H1 (cell line): ENCODE data around the gene EXOC1L. TPM values are rescaled to one million over a fixed set of nuclear protein-coding genes. Genes with fewer than 3 reads are reported as not detected.

Experiments used
- CTCF ChIA-PET: fragments of 300-600 bp; sonication (Branson Sonifier 250); formaldehyde crosslinking; loops from one replicate; lab custom pipeline; 2021; ENCODE audit not compliant: partially characterized antibody; lab: Charles Lee
- POLR2A ChIA-PET: fragments of 300-600 bp; sonication (Branson Sonifier 250); formaldehyde crosslinking; loops from one replicate; lab custom pipeline; 2021; ENCODE audit warnings: inconsistent platforms; ENCODE audit not compliant: partially characterized antibody; lab: Charles Lee
- DNase-seq, 2 experiments: peaks; one replicate each; pipeline versions ENCODE4 v3.0.0 to v3.0.0-alpha.2; 2010 to 2022; ENCODE audit warnings: low spot score in 2 of 2, low read depth in 1 of 2, mixed read lengths in 1 of 2
- FAIRE-seq: peaks from 2 replicates; lab custom pipeline; 2011; peaks lifted over from hg19 to GRCh38; lab: Jason Lieb, UNC
- H2AFZ ChIP-seq: 2 replicates; pipeline ENCODE4 v1.8.1; 2012; ENCODE audit warnings: low read length, inconsistent platforms
- H2AK5ac ChIP-seq: 2 replicates; pipeline ENCODE4 v1.6.1; 2013; ENCODE audit warnings: low read depth, low read length
- H2BK120ac ChIP-seq: replicated peaks from 2 replicates; pipeline ENCODE3; 2013; ENCODE audit warnings: low read depth, low read length, inconsistent platforms
- H2BK12ac ChIP-seq: 2 replicates; pipeline ENCODE4 v1.6.1; 2013; ENCODE audit warnings: low read depth, low read length
- H2BK15ac ChIP-seq: 2 replicates; pipeline ENCODE4 v1.6.1; 2013; ENCODE audit warnings: low read length
- H2BK20ac ChIP-seq: 2 replicates; pipeline ENCODE4 v1.6.1; 2013; ENCODE audit warnings: low read length
- H2BK5ac ChIP-seq: 2 replicates; pipeline ENCODE4 v1.6.1; 2013; ENCODE audit warnings: low read depth, low read length
- H3K14ac ChIP-seq: 2 replicates; pipeline ENCODE4 v1.6.1; 2013; ENCODE audit warnings: inconsistent platforms; ENCODE audit not compliant: insufficient read length
- H3K18ac ChIP-seq: 2 replicates; pipeline ENCODE4 v1.6.1; 2013; ENCODE audit warnings: low read length; ENCODE audit errors: extremely low read depth
- H3K23ac ChIP-seq: 2 replicates; pipeline ENCODE4 v1.6.1; 2013; ENCODE audit warnings: inconsistent platforms; ENCODE audit not compliant: insufficient read length
- H3K23me2 ChIP-seq: 2 replicates; pipeline ENCODE4 v1.6.1; 2013; ENCODE audit warnings: low read depth, low read length
- H3K27ac ChIP-seq: 2 replicates; pipeline ENCODE4 v1.6.1; 2011; ENCODE audit warnings: low read depth, low read length, inconsistent platforms
- H3K27me3 ChIP-seq, 4 experiments: replicated peaks in 1 of 4; 1 replicate in 1 of 4; 2 replicates in 3 of 4; pipeline versions ENCODE4 v1.6.1 to v1.8.1; 2011 to 2013; ENCODE audit warnings: low read length in 3 of 4, mild to moderate bottlenecking in 3 of 4, inconsistent platforms in 2 of 4, mixed read lengths in 2 of 4, moderate library complexity in 1 of 4; ENCODE audit not compliant: control insufficient read depth in 3 of 4, insufficient read depth in 3 of 4; ENCODE audit errors: extremely low read depth in 1 of 4
- H3K36me3 ChIP-seq, 4 experiments: 2 replicates each; pipeline versions ENCODE4 v1.6.1 to v1.8.1; 2011 to 2013; ENCODE audit warnings: mild to moderate bottlenecking in 4 of 4, low read length in 3 of 4, moderate library complexity in 2 of 4, control low read depth in 1 of 4, inconsistent platforms in 1 of 4; ENCODE audit not compliant: insufficient read depth in 4 of 4, control insufficient read depth in 2 of 4
- H3K4ac ChIP-seq: replicated peaks from 2 replicates; pipeline ENCODE3; 2013; ENCODE audit warnings: low read length, low read depth, mixed read lengths, inconsistent platforms; ENCODE audit not compliant: insufficient read length
- H3K4me1 ChIP-seq, 4 experiments: replicated peaks in 1 of 4; 1 replicate in 1 of 4; 2 replicates in 3 of 4; pipeline versions ENCODE4 v1.6.1 to v1.8.1; 2011 to 2013; ENCODE audit warnings: low read length in 3 of 4, inconsistent platforms in 2 of 4, mixed read lengths in 1 of 4; ENCODE audit not compliant: insufficient read depth in 4 of 4, control insufficient read depth in 3 of 4
- H3K4me2 ChIP-seq, 2 experiments: 2 replicates each; pipeline versions ENCODE4 v1.6.1 to v1.8.1; 2011 to 2013; ENCODE audit warnings: low read depth in 2 of 2, low read length in 2 of 2, control low read depth in 1 of 2, inconsistent platforms in 1 of 2, mild to moderate bottlenecking in 1 of 2; ENCODE audit not compliant: insufficient read depth in 1 of 2
- H3K4me3 ChIP-seq, 4 experiments: fragments of 200-600, 300-600 bp in 1 of 4; sonication (generic), shearing (Covaris generic), sonication (Bioruptor Twin) in 1 of 4; 2 replicates each; pipeline versions ENCODE4 v1.5.1 to v1.8.1; 2011 to 2016; ENCODE audit warnings: low read length in 4 of 4, low read depth in 3 of 4, control low read depth in 2 of 4, inconsistent platforms in 2 of 4, mild to moderate bottlenecking in 2 of 4, mixed read lengths in 1 of 4, moderate library complexity in 1 of 4; ENCODE audit not compliant: insufficient read depth in 2 of 4; ENCODE audit errors: extremely low read depth in 1 of 4
- H3K56ac ChIP-seq: replicated peaks from 2 replicates; pipeline ENCODE3; 2013; ENCODE audit warnings: low read depth, mild to moderate bottlenecking, mixed read lengths, low read length, inconsistent platforms; ENCODE audit not compliant: insufficient read length
- H3K79me1 ChIP-seq: 2 replicates; pipeline ENCODE4 v1.6.1; 2013; ENCODE audit warnings: low read depth, low read length, control low read depth
- H3K79me2 ChIP-seq, 2 experiments: 2 replicates each; pipeline versions ENCODE4 v1.6.1 to v1.8.1; 2012 to 2013; ENCODE audit warnings: low read length in 2 of 2, mild to moderate bottlenecking in 2 of 2, inconsistent platforms in 1 of 2; ENCODE audit not compliant: insufficient read depth in 2 of 2, control insufficient read depth in 1 of 2
- H3K9ac ChIP-seq, 4 experiments: replicated peaks in 1 of 4; 1 replicate in 1 of 4; 2 replicates in 3 of 4; pipeline versions ENCODE4 v1.6.1 to v1.8.1; 2011 to 2013; ENCODE audit warnings: low read depth in 3 of 4, low read length in 3 of 4, control low read depth in 2 of 4, mild to moderate bottlenecking in 2 of 4, moderate library complexity in 2 of 4, inconsistent platforms in 1 of 4; ENCODE audit errors: extremely low read depth in 1 of 4
- H3K9me3 ChIP-seq, 2 experiments: 2 replicates each; pipeline versions ENCODE4 v1.6.1 to v1.8.1; 2012 to 2013; ENCODE audit warnings: mild to moderate bottlenecking in 2 of 2, moderate library complexity in 2 of 2, control low read depth in 1 of 2, inconsistent platforms in 1 of 2, low read depth in 1 of 2, low read length in 1 of 2, mixed read lengths in 1 of 2; ENCODE audit not compliant: insufficient read depth in 2 of 2
- H4K20me1 ChIP-seq, 2 experiments: replicated peaks in 1 of 2; 2 replicates each; pipeline versions ENCODE3 to v1.8.1; 2011 to 2013; ENCODE audit warnings: inconsistent platforms in 2 of 2, low read length in 2 of 2, mild to moderate bottlenecking in 1 of 2; ENCODE audit not compliant: insufficient read depth in 2 of 2, control insufficient read depth in 1 of 2
- H4K5ac ChIP-seq: 2 replicates; pipeline ENCODE4 v1.6.1; 2013; ENCODE audit warnings: low read length, low read depth, mixed read lengths, inconsistent platforms; ENCODE audit not compliant: insufficient read length
- H4K8ac ChIP-seq: 2 replicates; pipeline ENCODE4 v1.8.0; 2013; ENCODE audit warnings: mild to moderate bottlenecking, moderate library complexity, low read length, inconsistent platforms; ENCODE audit not compliant: insufficient read depth; ENCODE audit errors: extremely low read depth
- H4K91ac ChIP-seq: replicated peaks from 2 replicates; pipeline ENCODE3; 2013; ENCODE audit warnings: low read length, mixed read lengths, inconsistent platforms; ENCODE audit not compliant: insufficient read length
- CHD2 ChIP-seq: IDR thresholded peaks from 2 replicates; pipeline ENCODE4 v1.6.1; 2012; ENCODE audit warnings: low read length, improper control_type of control experiment
- CTCF ChIP-seq, 3 experiments: IDR thresholded peaks; 1 replicate in 2 of 3; 2 replicates in 1 of 3; pipeline versions ENCODE4 v1.5.1 to v1.6.1; 2011; ENCODE audit warnings: low read length in 3 of 3, mild to moderate bottlenecking in 3 of 3, inconsistent platforms in 2 of 3, low read depth in 1 of 3, moderate library complexity in 1 of 3; ENCODE audit not compliant: insufficient read depth in 1 of 3; ENCODE audit errors: control extremely low read depth in 1 of 3
- E2F6 ChIP-seq: IDR thresholded peaks from 2 replicates; pipeline ENCODE4 v1.6.1; 2012; ENCODE audit warnings: inconsistent platforms
- RAD21 ChIP-seq, 2 experiments: IDR thresholded peaks in 1 of 2; conservative IDR thresholded peaks in 1 of 2; 2 replicates each; pipeline ENCODE4 v1.6.1; 2011; ENCODE audit warnings: low read depth in 2 of 2, low read length in 2 of 2, improper control_type of control experiment in 1 of 2, inconsistent platforms in 1 of 2, mild to moderate bottlenecking in 1 of 2, moderate library complexity in 1 of 2
- RNF2 ChIP-seq: fragments of 200-900, 300-1000 bp; sonication (generic); IDR thresholded peaks from 2 replicates; pipeline ENCODE4 v1.7.1; 2016; ENCODE audit warnings: borderline replicate concordance, low read depth, mild to moderate bottlenecking, antibody characterized with exemption, low read length; ENCODE audit not compliant: poor library complexity, severe bottlenecking; ENCODE audit errors: missing control alignments
- WGBS, 2 experiments: shearing (Covaris generic) in 1 of 2; methylation state at CpG; one replicate each; pipeline versions ENCODE4 v1.1.6 to v1.1.7; 2013 to 2015; ENCODE audit warnings: low lambda C conversion rate in 2 of 2, mixed read lengths in 2 of 2, inconsistent platforms in 1 of 2, low coverage in 1 of 2, missing lambda C conversion rate in 1 of 2; ENCODE audit not compliant: insufficient replicate concordance in 2 of 2, insufficient coverage in 1 of 2, insufficient read length in 1 of 2; ENCODE audit errors: extremely low coverage in 1 of 2, missing lambda C conversion rate in 1 of 2; 5-methylcytosine and 5-hydroxymethylcytosine counted together
- polyA plus RNA-seq, 7 experiments: library from polyadenylated mRNA; depleted of rRNA in 3 of 7; stranded (reverse) in 5 of 7; unstranded in 2 of 7; fragments of >200 nt in 5 of 7; fragments of 200-250 nt in 2 of 7; gene quantifications; 1 replicate in 5 of 7; 2 replicates in 1 of 7; 4 replicates in 1 of 7; pipeline versions ENCODE4 v1.2.1 to v1.2.3, GENCODE V29; 2011 to 2013; ENCODE audit warnings: missing spikeins in 2 of 7, mixed read lengths in 2 of 7
- total RNA-seq: library from RNA; stranded (reverse); fragmentation: NEBNext Ultra II Directional; extraction: Animal tissue kit (Norgen Biotek cat#: 25700); gene quantifications from 2 replicates; pipeline ENCODE4 v1.2.1, GENCODE V29; 2021

The EXOC1L gene
- total and polyA plus RNA-seq, 2 of the 8 experiments (the other 6 are each of a cell fraction or from before 2014, with no cell fraction given), result 0.08 TPM; not detected in 1

DNA sequence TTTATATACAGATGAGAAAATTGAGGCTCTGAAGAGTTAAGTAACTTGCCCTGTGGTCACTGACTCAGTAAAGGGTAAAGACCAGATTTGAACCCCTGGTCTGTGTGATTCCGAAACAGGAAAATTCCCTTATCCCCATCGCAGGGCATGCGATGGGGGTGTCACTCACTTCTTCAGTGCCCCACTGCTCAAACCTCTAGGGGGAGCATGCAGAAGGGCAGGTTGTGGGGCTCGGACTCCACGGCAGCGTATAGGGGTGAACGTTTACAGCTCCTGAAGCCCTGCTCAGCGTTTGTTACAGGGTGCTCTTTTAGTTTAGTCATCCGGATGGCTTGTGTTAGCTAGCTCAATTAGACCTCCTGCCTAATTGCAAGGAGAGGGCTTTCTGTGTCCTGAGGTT is 30.1 kb downstream of the EXOC1L start:
- Histone ChIP-seq H2AK5ac (no peak overlapping the region), H3K56ac (no peak overlapping the region), H4K8ac (no peak overlapping the region), H3K4me1 (peaks cover 0 to 8% (median 4%) of the 10 kb centered on the region in 4 experiments; a peak in 3 of 7 replicates), H3K23me2 (peaks cover 2% of the 10 kb centered on the region; the same call in 1 of the 2 replicates), H2BK20ac (no peak overlapping the region), H2AFZ (peak overlapping the region; percentile 100), H3K27ac (no peak overlapping the region), H3K18ac (no peak overlapping the region; the same call in 1 of the 2 replicates), H3K4me3 (no peak overlapping the region), H4K5ac (no peak overlapping the region), H3K4me2 (no peak overlapping the region), H3K79me1 (no peaks in the 10 kb centered on the region), H3K27me3 (0 out of 7 replicates have a peak, but pooled peaks cover 0 to 2% (median 0%) of the 10 kb centered on the region in 4 experiments), H2BK120ac (no peak overlapping the region), H3K4ac (no peak overlapping the region), H2BK5ac (no peak overlapping the region), H3K23ac (no peak overlapping the region), H3K9me3 (no peaks in the 10 kb centered on the region), H3K9ac (no peak overlapping the region), H2BK12ac (no peak overlapping the region), H2BK15ac (no peak overlapping the region), H3K79me2 (peaks cover 0 to 6% of the 10 kb centered on the region in 2 experiments; a peak in 2 of 4 replicates), H4K91ac (no peak overlapping the region), H3K14ac (no peak overlapping the region), H4K20me1 (no peaks in the 10 kb centered on the region)
- WGBS, 2 experiments, result 80% methylated on average over 9 of the region's 9 CpGs; no CpG with 5 or more reads in 1 of the 2 experiments
- peak in 1 of 2 experiments; percentile 56 for DNase-seq
- ChIA-PET CTCF (interaction anchor here (0.8 to 2.0 kb wide), 6 partner anchors 9 to 103 kb away, joined by 3 to 8 read pairs (median 4); no protein-coding TSS in a partner anchor), POLR2A (interaction anchor here (1.2 kb wide), 1 partner anchor 8 kb away, joined by 7 read pairs; no protein-coding TSS in a partner anchor)
- TF ChIP-seq CHD2, result no peak
- TF ChIP-seq CTCF (IDR thresholded peaks at IDR 0.05; ENCODE audit: control extremely low read depth in 1 of 3, insufficient read depth in 1 of 3, low read depth in 1 of 3, low read length in 3 of 3), result peak in 2 of 3 experiments; percentile 49 to 56; a peak in 3 of 4 replicates
- TF ChIP-seq RNF2, result no peak
- TF ChIP-seq E2F6, result no peak
- peak in 1 of 2 experiments; percentile 35; a peak in 2 of 4 replicates for TF ChIP-seq RAD21 (IDR thresholded peaks at IDR 0.05 in 1 of 2, conservative IDR thresholded peaks at IDR 0.05 in 1 of 2; ENCODE audit: low read depth in 2 of 2, low read length in 2 of 2)
- TF ChIP-seq, all 59 proteins: peak for 2
- no peaks in the 10 kb centered on the region for H3K36me3 ChIP-seq
- no peak for FAIRE-seq
